GM19043 (cell line): Measurements from ENCODE around the gene DYTN.

Source experiments
- ATAC-seq: cut with Tn5 transposase; IDR thresholded peaks from one replicate; pipeline ENCODE4 v1.9.1; 2021; ENCODE audit warnings: low read depth; ENCODE audit not compliant: unreplicated experiment

The DYTN gene

DNA sequence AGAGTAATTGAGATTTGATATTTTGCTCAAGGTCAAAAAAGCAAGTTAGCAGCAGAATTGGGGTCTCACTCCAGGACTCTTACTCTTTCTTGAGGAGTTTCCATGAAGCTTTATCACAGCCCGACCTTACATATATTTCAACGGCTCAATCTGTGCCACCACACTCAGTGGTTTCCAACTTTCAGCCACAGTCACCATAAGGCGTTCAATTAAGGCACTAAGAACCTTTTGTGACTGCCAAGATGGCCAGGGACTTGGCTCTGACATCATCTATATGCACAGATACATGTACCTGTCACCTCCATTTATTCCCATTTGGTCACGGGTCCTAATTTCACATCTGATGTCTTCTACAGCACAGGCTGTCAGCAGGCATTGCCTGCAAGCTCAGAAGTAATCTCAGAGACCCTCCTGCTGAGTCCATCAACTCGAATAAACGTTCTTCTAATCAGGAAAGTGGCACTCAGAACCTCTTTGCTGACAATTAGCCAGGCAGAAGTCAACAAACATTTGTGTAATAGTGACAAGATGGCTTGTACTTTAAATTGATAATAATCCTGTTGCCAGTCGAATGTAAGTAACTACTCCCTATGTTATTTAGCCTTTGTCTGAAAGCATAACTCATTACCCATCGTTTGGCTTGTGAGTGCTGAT is 16.1 kb downstream of the DYTN start:
- ATAC-seq = no peak

GRCh38 chr2:206700156-206700555 is 18.0 kb downstream of the DYTN start:
- ATAC-seq = no peak

- ATAC-seq = no peak
These were observed 19.4 kb downstream of the DYTN start for GRCh38 chr2:206698811-206699210.

GRCh38 chr2:206696910-206697309 is 21.3 kb downstream of the DYTN start:
- no peak for ATAC-seq

GRCh38 chr2:206693399-206694137 is 24.6 kb downstream of the DYTN start:
- no peak for ATAC-seq

DNA sequence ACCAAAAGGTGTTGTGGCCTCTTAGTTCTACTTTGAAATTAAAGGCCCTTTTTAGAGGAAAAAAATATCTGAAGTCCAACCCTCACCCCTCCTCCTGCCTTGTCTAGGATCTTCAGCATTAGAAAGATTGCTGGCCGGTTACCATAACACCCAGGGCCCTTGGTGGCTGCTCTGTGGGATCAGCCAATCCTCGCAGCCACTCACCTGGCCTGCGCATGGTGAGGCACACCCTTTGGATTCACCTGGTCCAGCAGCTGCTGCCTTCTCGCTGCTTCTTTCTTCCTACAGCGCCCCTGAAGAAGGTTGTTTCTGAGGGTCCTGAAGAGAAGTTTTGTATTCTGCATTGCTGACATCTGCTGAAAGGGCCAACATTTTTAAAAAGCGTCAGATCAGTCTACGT is 25.2 kb downstream of the DYTN start:
- no peak for ATAC-seq

DNA sequence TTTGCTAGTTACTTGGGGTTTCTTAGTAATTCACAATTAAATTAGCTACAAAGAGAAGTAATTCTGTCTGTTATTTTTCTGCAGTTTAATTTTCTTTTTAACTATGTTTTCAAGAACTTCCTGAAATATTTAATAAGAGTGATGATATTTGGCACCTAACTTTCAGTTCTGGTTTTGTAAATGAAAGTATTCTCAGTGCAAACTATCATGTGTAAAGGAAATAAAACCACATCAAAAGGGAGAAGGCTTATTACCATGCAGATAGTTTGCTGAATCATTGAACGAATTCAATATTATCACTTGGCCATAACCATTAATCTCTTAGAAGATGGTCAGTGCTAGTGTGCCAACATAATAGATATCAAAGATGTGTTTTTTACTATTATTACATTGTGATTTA is 29.2 kb downstream of the DYTN start:
- ATAC-seq = no peak

- no peak for ATAC-seq
These were observed 29.7 kb downstream of the DYTN start for GRCh38 chr2:206688453-206688852.

DNA sequence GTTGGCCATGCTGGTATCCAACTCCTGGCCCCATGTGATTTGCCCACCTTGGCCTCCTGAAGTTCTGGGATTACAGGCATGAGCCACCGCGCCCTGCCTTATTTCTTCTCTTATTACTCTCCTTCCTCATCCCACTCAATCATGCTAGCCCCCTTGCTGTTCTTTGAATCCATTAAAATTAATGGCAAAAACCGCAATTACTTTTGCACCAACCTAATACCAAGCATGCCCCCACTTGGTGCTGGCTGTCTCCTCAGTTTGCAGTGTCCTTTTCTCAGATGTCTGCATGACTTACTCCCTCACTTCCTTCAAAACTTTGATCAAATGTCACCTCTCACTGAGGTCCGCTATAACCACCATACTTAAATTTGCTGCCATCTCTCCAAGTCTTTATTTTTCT is 34.6 kb downstream of the DYTN start:
- ATAC-seq = no peak

GRCh38 chr2:206670531-206671319 is 47.5 kb downstream of the DYTN start:
- ATAC-seq = no peak

- ATAC-seq = no peak
These were observed 52.9 kb downstream of the DYTN start for GRCh38 chr2:206665251-206665650.

DNA sequence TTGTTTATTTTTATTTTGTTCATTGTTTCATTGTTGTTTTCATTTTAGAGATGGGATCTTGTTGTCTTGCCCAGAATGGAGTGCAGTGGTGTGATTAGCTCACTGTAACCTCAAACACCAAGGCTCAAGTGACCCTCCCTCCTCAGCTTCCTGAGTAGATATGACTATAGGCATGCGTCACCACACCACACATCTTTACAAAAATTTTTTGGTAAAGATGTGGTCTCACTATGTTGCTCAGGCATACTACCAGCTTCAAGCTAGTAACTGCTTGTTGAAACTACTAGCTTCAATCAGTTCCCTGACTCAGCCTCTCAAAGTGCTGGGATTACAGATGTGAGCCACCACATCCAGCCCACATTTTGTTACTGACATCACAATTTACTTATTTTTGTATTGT is 61.1 kb downstream of the DYTN start:
- no peak for ATAC-seq

DNA sequence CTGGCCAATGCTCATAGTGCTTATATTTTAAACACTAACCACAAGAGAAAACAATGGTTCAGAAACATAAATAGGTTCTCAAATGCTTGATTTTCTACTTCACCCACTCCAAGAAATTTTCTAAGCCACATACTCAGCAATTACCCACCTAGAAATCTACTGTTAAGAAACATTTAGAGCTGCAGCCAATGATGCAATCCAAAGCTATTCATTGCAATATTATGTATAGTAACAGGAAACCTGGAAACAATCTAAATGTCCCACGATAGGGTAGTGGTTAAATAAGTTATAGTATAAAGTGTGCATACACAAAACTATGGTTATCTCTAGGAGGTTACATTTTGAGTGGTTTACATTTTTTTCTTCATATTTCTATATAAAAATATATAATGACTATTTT is 70.2 kb downstream of the DYTN start:
- ATAC-seq = no peak

- no peak for ATAC-seq
These were observed 75.8 kb downstream of the DYTN start, which contains the start of gene FAM237A for GRCh38 chr2:206642075-206643025. Gene FAM237A, plus strand, starts transcription at chr2:206642487. Its CDS starts 1,750 bp downstream, at chr2:206644237.

GRCh38 chr2:206641226-206641625 is 77.0 kb downstream of the DYTN start:
- no peak for ATAC-seq

GRCh38 chr2:206639636-206640035 is 78.6 kb downstream of the DYTN start:
- ATAC-seq = no peak

DNA sequence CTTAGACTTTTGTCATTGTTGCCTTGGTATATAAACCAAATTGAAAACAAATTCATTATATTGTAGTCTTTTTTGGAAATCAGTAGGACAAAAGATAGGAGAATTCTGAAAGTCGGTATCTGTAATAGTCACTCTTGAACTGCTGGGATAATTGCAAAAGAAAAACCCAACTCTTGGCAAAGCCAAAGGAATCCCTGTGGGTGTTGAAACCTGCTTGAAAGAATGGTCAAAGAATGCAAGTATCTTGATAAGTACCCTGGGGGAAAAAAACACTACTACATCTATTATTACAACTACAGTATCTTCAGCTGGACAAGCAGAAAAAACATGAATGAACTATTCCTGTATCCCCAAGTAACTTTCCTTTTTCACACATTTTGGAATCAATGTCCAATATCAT is 83.2 kb downstream of the DYTN start:
- no peak for ATAC-seq

GRCh38 chr2:206631340-206631739 is 86.9 kb downstream of the DYTN start:
- ATAC-seq = no peak

- ATAC-seq = no peak
These were observed 90.6 kb downstream of the DYTN start for GRCh38 chr2:206627632-206628031.

DNA sequence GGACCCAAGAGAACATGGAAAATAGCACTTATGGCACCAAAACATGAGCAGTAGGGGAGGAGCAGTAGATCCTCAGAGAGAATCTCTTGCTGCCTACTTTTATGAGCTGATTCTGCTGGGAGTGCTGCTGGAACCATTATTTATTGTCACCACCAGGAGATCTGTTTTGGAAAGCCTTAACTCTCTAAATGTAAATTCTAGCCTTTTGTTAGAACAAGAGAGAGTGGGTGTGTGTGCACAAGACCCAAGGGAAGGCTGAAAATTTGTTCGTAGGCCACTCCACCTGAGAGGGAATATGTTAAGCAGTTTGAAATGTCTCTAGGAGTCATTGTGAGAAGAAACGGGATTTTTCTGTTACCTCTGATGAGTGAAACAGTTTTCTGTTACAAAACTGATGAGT is 92.1 kb downstream of the DYTN start:
- ATAC-seq = no peak
